Panc1 (cell line): ENCODE results near the gene MYO1E.

Experiments
- POLR2AphosphoS5 ChIP-seq: IDR thresholded peaks from 2 replicates; pipeline ENCODE4 v1.6.1; 2012; ENCODE audit warnings: mild to moderate bottlenecking, low read depth, low read length, moderate library complexity
- SIN3A ChIP-seq: IDR thresholded peaks from 2 replicates; pipeline ENCODE4 v1.6.1; 2012; ENCODE audit warnings: low read depth, mild to moderate bottlenecking, low read length, moderate library complexity, borderline replicate concordance; ENCODE audit not compliant: insufficient read depth
- TCF7L2 ChIP-seq: IDR thresholded peaks from 2 replicates; pipeline ENCODE4 v1.6.1; 2011; ENCODE audit warnings: mild to moderate bottlenecking, low read depth, low read length, inconsistent platforms
- TF ChIP-seq, protein P1 (sequence below): fragments of 450-650 bp; IDR thresholded peaks from 2 replicates; pipeline ENCODE4 v1.5.1; 2017; ENCODE audit warnings: mild to moderate bottlenecking
- TF ChIP-seq, protein P2 (sequence below), 2 experiments: IDR thresholded peaks; 2 replicates each; pipeline ENCODE4 v1.6.1; 2011 to 2012; ENCODE audit warnings: low read depth in 2 of 2, control low read depth in 1 of 2, low read length in 1 of 2, mild to moderate bottlenecking in 1 of 2, moderate library complexity in 1 of 2; ENCODE audit not compliant: insufficient read depth in 1 of 2

DNA sequence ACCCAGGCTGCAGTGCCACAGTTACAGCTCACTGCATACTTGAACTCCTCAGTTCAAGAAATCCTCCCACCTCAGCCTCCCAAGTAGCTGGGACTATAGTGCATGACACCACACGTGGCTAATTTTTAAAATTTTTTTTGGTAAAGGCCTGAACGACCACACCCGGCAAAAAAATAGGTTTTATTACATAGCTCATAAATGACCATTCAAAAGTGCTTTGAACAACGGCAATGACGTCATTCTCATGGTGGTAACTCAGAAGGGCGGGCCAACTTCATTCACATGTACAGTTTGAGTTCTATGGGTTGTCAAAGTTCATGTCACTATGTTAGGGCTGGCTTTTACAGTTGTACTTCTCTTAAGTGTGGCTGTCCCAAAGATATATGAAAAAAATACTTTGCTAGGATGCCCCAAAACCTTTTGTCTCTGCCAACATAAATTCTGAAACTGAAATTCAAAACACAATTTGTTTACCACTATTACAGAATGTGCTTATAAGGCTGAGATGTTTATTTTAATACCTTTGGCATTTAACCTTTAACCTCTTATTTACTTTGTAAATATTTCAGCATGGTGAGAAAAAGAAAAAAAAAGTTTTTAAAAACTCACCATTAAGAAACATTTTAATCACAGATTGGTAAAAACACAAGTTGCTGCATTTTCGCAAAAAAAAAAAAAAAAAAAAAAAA lies 6.2 kb downstream of the MYO1E start:
- TF ChIP-seq, protein P1, sequence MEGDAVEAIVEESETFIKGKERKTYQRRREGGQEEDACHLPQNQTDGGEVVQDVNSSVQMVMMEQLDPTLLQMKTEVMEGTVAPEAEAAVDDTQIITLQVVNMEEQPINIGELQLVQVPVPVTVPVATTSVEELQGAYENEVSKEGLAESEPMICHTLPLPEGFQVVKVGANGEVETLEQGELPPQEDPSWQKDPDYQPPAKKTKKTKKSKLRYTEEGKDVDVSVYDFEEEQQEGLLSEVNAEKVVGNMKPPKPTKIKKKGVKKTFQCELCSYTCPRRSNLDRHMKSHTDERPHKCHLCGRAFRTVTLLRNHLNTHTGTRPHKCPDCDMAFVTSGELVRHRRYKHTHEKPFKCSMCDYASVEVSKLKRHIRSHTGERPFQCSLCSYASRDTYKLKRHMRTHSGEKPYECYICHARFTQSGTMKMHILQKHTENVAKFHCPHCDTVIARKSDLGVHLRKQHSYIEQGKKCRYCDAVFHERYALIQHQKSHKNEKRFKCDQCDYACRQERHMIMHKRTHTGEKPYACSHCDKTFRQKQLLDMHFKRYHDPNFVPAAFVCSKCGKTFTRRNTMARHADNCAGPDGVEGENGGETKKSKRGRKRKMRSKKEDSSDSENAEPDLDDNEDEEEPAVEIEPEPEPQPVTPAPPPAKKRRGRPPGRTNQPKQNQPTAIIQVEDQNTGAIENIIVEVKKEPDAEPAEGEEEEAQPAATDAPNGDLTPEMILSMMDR, result no peak
- TF ChIP-seq TCF7L2, result no peak
- TF ChIP-seq POLR2AphosphoS5, result no peak
- TF ChIP-seq SIN3A, result no peak
- TF ChIP-seq, protein P2, sequence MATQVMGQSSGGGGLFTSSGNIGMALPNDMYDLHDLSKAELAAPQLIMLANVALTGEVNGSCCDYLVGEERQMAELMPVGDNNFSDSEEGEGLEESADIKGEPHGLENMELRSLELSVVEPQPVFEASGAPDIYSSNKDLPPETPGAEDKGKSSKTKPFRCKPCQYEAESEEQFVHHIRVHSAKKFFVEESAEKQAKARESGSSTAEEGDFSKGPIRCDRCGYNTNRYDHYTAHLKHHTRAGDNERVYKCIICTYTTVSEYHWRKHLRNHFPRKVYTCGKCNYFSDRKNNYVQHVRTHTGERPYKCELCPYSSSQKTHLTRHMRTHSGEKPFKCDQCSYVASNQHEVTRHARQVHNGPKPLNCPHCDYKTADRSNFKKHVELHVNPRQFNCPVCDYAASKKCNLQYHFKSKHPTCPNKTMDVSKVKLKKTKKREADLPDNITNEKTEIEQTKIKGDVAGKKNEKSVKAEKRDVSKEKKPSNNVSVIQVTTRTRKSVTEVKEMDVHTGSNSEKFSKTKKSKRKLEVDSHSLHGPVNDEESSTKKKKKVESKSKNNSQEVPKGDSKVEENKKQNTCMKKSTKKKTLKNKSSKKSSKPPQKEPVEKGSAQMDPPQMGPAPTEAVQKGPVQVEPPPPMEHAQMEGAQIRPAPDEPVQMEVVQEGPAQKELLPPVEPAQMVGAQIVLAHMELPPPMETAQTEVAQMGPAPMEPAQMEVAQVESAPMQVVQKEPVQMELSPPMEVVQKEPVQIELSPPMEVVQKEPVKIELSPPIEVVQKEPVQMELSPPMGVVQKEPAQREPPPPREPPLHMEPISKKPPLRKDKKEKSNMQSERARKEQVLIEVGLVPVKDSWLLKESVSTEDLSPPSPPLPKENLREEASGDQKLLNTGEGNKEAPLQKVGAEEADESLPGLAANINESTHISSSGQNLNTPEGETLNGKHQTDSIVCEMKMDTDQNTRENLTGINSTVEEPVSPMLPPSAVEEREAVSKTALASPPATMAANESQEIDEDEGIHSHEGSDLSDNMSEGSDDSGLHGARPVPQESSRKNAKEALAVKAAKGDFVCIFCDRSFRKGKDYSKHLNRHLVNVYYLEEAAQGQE (IDR thresholded peaks at IDR 0.05; ENCODE audit: insufficient read depth in 1 of 2, low read depth in 2 of 2, low read length in 1 of 2), result no peak
